HG02763 (cell line): ENCODE data around the gene CAPN5.
"Not testable (repeated sequence)": the region's sequence is repeated elsewhere in the genome, so short reads cannot be mapped to it uniquely, and the experiment has no call there.

ENCODE experiments used
- ATAC-seq: cut with Tn5 transposase; IDR thresholded peaks from one replicate; pipeline ENCODE4 v1.9.1; 2021; ENCODE audit warnings: mild to moderate bottlenecking, moderate library complexity; ENCODE audit not compliant: unreplicated experiment

CAPN5 gene

GRCh38 chr11:77095551-77096490 is 29.1 kb downstream of the CAPN5 start:
- ATAC-seq, result no peak

GRCh38 chr11:77096591-77097019 is 29.8 kb downstream of the CAPN5 start:
- no peak for ATAC-seq

GRCh38 chr11:77097180-77097579 is 30.4 kb downstream of the CAPN5 start:
- not testable (repeated sequence) for ATAC-seq

- no peak for ATAC-seq
Measured at GRCh38 chr11:77100166-77101042, 33.6 kb downstream of the CAPN5 start.

GRCh38 chr11:77101043-77101537 is 34.3 kb downstream of the CAPN5 start:
- ATAC-seq, result no peak

GRCh38 chr11:77102246-77103210 is 35.8 kb downstream of the CAPN5 start, which contains the start of gene OMP:
Gene OMP, plus strand, starts transcription at chr11:77102840. Its CDS starts 0 bp downstream, at chr11:77102840.
- ATAC-seq, result no peak

GRCh38 chr11:77103319-77103718 is 36.5 kb downstream of the CAPN5 start:
- ATAC-seq, result no peak

- no peak for ATAC-seq
Measured at GRCh38 chr11:77104727-77105126, 38.0 kb downstream of the CAPN5 start.

- ATAC-seq, result no peak
Measured at GRCh38 chr11:77106321-77106720, 39.5 kb downstream of the CAPN5 start.

- no peak for ATAC-seq
Measured at GRCh38 chr11:77106759-77107158, 40.0 kb downstream of the CAPN5 start.

GRCh38 chr11:77107950-77108349 is 41.2 kb downstream of the CAPN5 start:
- no peak for ATAC-seq

GRCh38 chr11:77108436-77108835 is 41.7 kb downstream of the CAPN5 start:
- no peak for ATAC-seq

GRCh38 chr11:77109236-77110019 is 42.7 kb downstream of the CAPN5 start:
- ATAC-seq, result no peak

- ATAC-seq, result no peak
Measured at GRCh38 chr11:77110836-77111235, 44.1 kb downstream of the CAPN5 start.

GRCh38 chr11:77111277-77111676 is 44.5 kb downstream of the CAPN5 start:
- no peak for ATAC-seq

GRCh38 chr11:77111946-77112345 is 45.2 kb downstream of the CAPN5 start:
- no peak for ATAC-seq

- no peak for ATAC-seq
Measured at GRCh38 chr11:77112641-77113381, 46.0 kb downstream of the CAPN5 start.

GRCh38 chr11:77113382-77114088 is 46.8 kb downstream of the CAPN5 start:
- no peak for ATAC-seq
